ENCODE data around the gene RTN4RL2. TPM values are rescaled to one million over a fixed set of nuclear protein-coding genes. Genes with fewer than 3 reads are reported as not detected.

RTN4RL2 gene
- total RNA-seq, 4 donors from 2014 or later = 0.13 to 2.8 (median 0.77) TPM

GRCh38 chr11:57521116-57521515 is 60.8 kb downstream of the RTN4RL2 start:
- in situ Hi-C loops (cut with MboI; ENCODE audit: low sequenced_read_pairs in 4 of 4) (loop anchor here in 1 of 4 donors (10.0 kb wide), 1 partner anchor 176 kb away; no protein-coding TSS in a partner anchor), intact Hi-C loops (cut with DNase I; ENCODE audit: low total_unique reads) (no loop called here)
- no peak overlapping the region for H3K27ac ChIP-seq
- peaks cover under 1% of the 10 kb centered on the region in 2 donors for H3K4me1 ChIP-seq
- H3K4me3 ChIP-seq = no peak overlapping the region
- no peaks in the 10 kb centered on the region for H3K9me3 ChIP-seq
- no peak for ATAC-seq
- no peaks in the 10 kb centered on the region for H3K27me3 ChIP-seq
- TF ChIP-seq CTCF (IDR thresholded peaks at IDR 0.05 in 4 of 5, conservative IDR thresholded peaks at IDR 0.05 in 1 of 5) (no peak), POLR2A (IDR thresholded peaks at IDR 0.05) (no peak)
- no peak for DNase-seq
- H3K36me3 ChIP-seq = no peaks in the 10 kb centered on the region

- Histone ChIP-seq H3K4me1 (no peaks in the 10 kb centered on the region), H3K36me3 (peaks cover 0 to 4% of the 10 kb centered on the region in 2 donors), H3K27me3 (no peaks in the 10 kb centered on the region), H3K9me3 (no peaks in the 10 kb centered on the region), H3K27ac (no peak overlapping the region), H3K4me3 (no peak overlapping the region)
- no peak for ATAC-seq
- TF ChIP-seq CTCF (IDR thresholded peaks at IDR 0.05 in 4 of 5, conservative IDR thresholded peaks at IDR 0.05 in 1 of 5) = no peak
- no peak for TF ChIP-seq POLR2A (IDR thresholded peaks at IDR 0.05)
- intact Hi-C loops (cut with DNase I; ENCODE audit: low total_unique reads) (no loop called here), in situ Hi-C loops (cut with MboI; ENCODE audit: low sequenced_read_pairs in 4 of 4) (loop anchor here in 1 of 4 donors (10.0 kb wide), 1 partner anchor 179 kb away; no protein-coding TSS in a partner anchor)
- no peak for DNase-seq
These were observed 63.1 kb downstream of the RTN4RL2 start for GRCh38 chr11:57523419-57523818.

Other genes with a start within 250 kb of the RTN4RL2 start
- gene APLNR, start 223.3 kb upstream of the RTN4RL2 start, total RNA-seq = 1 to 10 TPM in 1 of 4 donors, under 1 TPM in 3; 0.32 to 3.7 (median 0.64) TPM
- 100 to 1,000 TPM in 3 of 4 donors, 10 to 100 TPM in 1; 98.5 to 165 (median 125) TPM for gene TNKS1BP1, start 135.6 kb upstream of the RTN4RL2 start, total RNA-seq
- gene SSRP1, start 124.6 kb upstream of the RTN4RL2 start, total RNA-seq = 100 to 1,000 TPM in 3 of 4 donors, 10 to 100 TPM in 1; 76.6 to 155 (median 137) TPM
- gene P2RX3, start 122.2 kb upstream of the RTN4RL2 start, total RNA-seq = not detected
- gene PRG3, start 79.4 kb upstream of the RTN4RL2 start, total RNA-seq = not detected
- not detected for gene PRG2, start 69.9 kb upstream of the RTN4RL2 start, total RNA-seq
- 10 to 100 TPM; 13.9 to 22.5 (median 20.3) TPM for gene SLC43A3, start 33.4 kb upstream of the RTN4RL2 start, total RNA-seq
- 10 to 100 TPM in 3 of 4 donors, 1 to 10 TPM in 1; 7.4 to 35.1 (median 15.8) TPM for gene SLC43A1, start 55.2 kb downstream of the RTN4RL2 start, total RNA-seq
- 10 to 100 TPM; 45.4 to 61.7 (median 49.5) TPM for gene TIMM10, start 70.2 kb downstream of the RTN4RL2 start, total RNA-seq
- 10 to 100 TPM; 23.0 to 52.7 (median 43.4) TPM for gene SMTNL1, start 77.1 kb downstream of the RTN4RL2 start, total RNA-seq
- gene UBE2L6, start 107.1 kb downstream of the RTN4RL2 start, total RNA-seq = 1 to 10 TPM; 5.5 to 9.0 (median 6.7) TPM
- 100 to 1,000 TPM in 3 of 4 donors, 10 to 100 TPM in 1; 90.0 to 171 (median 106) TPM for gene SERPING1, start 137.2 kb downstream of the RTN4RL2 start, total RNA-seq
- gene YPEL4, start 189.4 kb downstream of the RTN4RL2 start, total RNA-seq = under 1 TPM; 0.31 to 0.68 (median 0.49) TPM
- gene CLP1, start 197.2 kb downstream of the RTN4RL2 start, total RNA-seq = 10 to 100 TPM; 10.6 to 15.3 (median 11.2) TPM
- gene ZDHHC5, start 207.6 kb downstream of the RTN4RL2 start, total RNA-seq = 10 to 100 TPM; 34.0 to 49.2 (median 46.2) TPM